GM12875 (cell line): ENCODE results near the gene PSMD6.

ENCODE experiments used
- H3K4me3 ChIP-seq: one replicate; pipeline ENCODE4 v1.5.1; 2011; ENCODE audit warnings: low read depth, low read length, control low read depth
- CTCF ChIP-seq: IDR thresholded peaks from 2 replicates; pipeline ENCODE4 v1.5.1; 2011; ENCODE audit warnings: low read depth, mild to moderate bottlenecking, control low read depth, inconsistent platforms, low read length, moderate library complexity, borderline replicate concordance; ENCODE audit not compliant: insufficient read depth

Gene PSMD6

GRCh38 chr3:63990733-63991132 is 32.6 kb downstream of the PSMD6 start:
- no peak overlapping the region for H3K4me3 ChIP-seq
- TF ChIP-seq CTCF: no peak

DNA sequence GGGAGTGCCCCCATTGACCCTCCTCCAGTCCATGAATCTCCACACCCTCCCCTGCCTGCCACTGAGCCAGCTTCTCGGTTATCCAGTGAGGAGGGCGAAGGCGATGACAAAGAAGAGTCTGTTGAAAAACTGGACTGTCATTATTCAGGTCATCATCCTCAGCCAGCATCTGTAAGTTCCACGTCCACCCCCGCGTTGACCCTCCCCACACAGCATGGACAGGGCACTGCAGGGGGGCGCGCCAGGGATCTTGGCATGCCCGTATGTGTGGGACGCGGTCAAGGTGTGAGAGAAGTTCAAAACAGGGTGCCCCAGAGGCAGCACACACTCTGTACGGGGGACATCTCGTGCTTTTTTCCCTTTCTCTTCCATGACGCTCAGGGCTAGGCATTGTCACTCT is 33.1 kb downstream of the PSMD6 start:
- TF ChIP-seq CTCF: no peak
- no peak overlapping the region for H3K4me3 ChIP-seq

DNA sequence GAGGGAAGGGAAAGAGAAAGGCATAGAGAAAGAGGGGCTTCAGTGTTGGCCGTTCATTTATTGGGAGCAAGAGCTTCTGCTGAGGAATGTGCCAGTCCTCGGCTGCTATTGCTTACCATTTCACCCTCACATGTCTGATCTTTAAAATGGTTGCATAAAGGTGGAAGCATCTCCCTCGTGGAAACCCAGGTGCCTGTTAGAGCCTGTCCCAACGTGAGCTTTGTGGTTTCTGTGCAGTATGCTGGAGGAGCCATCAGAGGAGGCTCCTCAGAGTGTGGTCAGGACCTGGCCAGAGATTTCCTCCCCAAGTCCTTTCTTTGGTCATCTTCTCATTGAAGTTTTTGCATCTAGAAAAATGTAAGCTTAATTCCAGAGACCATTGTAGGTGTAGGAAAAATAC is 34.4 kb downstream of the PSMD6 start:
- no peak for TF ChIP-seq CTCF
- no peak overlapping the region for H3K4me3 ChIP-seq

GRCh38 chr3:63986831-63987230 is 36.5 kb downstream of the PSMD6 start:
- TF ChIP-seq CTCF: no peak
- H3K4me3 ChIP-seq: no peak overlapping the region

DNA sequence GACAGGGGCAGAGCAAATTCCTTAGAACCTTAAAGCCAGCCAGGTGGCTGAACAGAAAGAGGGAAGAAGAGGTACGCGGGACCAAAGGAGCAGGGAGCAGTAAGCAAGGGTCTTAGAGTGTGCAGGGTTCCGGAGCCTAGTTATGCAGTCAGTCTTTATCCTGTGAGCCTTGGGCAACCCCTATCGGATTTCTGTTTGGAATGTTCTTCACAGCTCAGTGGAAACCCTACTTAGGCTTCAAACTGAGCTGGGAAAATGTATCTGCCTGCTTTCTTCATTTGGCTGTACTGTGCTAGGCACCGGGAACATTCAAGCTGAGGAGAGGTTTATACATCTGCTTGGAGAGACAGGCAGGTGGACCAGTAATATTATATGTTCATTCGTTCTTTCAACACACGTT is 37.1 kb downstream of the PSMD6 start:
- H3K4me3 ChIP-seq: no peak overlapping the region
- no peak for TF ChIP-seq CTCF

- TF ChIP-seq CTCF: no peak
- H3K4me3 ChIP-seq: no peak overlapping the region
Observed at GRCh38 chr3:63984391-63984790, 38.9 kb downstream of the PSMD6 start.

DNA sequence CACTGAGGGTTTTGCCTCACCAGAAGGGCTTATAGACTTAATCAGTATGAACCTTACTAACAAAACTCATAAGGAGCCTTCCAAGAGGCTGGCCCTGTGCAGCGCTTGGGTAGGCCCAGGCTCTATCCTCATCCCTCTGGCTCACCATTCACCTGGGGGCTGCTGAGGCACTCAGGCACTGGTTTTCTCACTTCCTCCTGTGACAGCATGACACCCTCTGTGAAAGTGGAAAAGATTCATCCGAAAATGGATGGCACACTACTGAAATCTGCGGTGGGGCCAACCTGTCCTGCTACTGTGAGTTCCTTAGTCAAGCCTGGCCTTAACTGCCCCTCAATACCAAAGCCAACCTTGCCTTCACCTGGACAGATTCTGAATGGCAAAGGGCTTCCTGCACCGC is 41.3 kb downstream of the PSMD6 start:
- TF ChIP-seq CTCF: no peak
- no peak overlapping the region for H3K4me3 ChIP-seq
